ENCODE data around the gene LRRC8B. TPM values are rescaled to one million over a fixed set of nuclear protein-coding genes. Genes with fewer than 3 reads are reported as not detected.
A peak's percentile ranks its signal among the peaks of the same experiment; 100 is the strongest.

Gene LRRC8B
- polyA plus RNA-seq, 2 of the 4 experiments (the other 2 are of a cell fraction) = 3.2 to 10.3 TPM

GRCh38 chr1:89523572-89524368 lies 859 bp upstream of the LRRC8B start:
- no peaks in the 10 kb centered on the region for H3K9me3 ChIP-seq

More at GRCh38 chr1:89523572-89524368, 859 bp upstream of the LRRC8B start:
- peak; percentile 18 to 71 for DNase-seq (ENCODE audit: low read depth in 1 of 2, low spot score in 1 of 2)
- peak overlapping the region; percentile 93 to 95 for H3K27ac ChIP-seq
- ATAC-seq = peak; percentile 58 to 71
- 36% methylated on average over 18 of the region's 21 CpGs for WGBS (ENCODE audit: missing lambda C conversion rate)
- peak overlapping the region; percentile 99 for H3K4me3 ChIP-seq
- no peak for FAIRE-seq
- H3K4me1 ChIP-seq = peaks cover 10% of the 10 kb centered on the region; the same call in 1 of the 3 replicates
- TF ChIP-seq SMC3 (IDR thresholded peaks at IDR 0.05) (no peak), USF2 (IDR thresholded peaks at IDR 0.05) (0 out of 2 replicates have a peak, but pooled peaks have one; percentile 34), ATOH8 (CRISPR knock-in tag; IDR thresholded peaks at IDR 0.05; ENCODE audit: low read depth) (peak; percentile 90; the same call in 1 of the 2 replicates), ESRRA (IDR thresholded peaks at IDR 0.05; ENCODE audit: borderline replicate concordance, low read length) (no peak), KDM5A (IDR thresholded peaks at IDR 0.05) (no peak), CEBPB (IDR thresholded peaks at IDR 0.05) (no peak), HOXB13 (CRISPR knock-in tag; IDR thresholded peaks at IDR 0.05; ENCODE audit: low read depth) (peak; percentile 87), JUN (IDR thresholded peaks at IDR 0.05) (no peak), EHF (CRISPR knock-in tag; IDR thresholded peaks at IDR 0.05) (no peak), RARB (CRISPR knock-in tag; IDR thresholded peaks at IDR 0.05) (no peak), NFE2L2 (conservative IDR thresholded peaks at IDR 0.05; ENCODE audit: low read length) (no peak), TP53 (CRISPR knock-in tag; IDR thresholded peaks at IDR 0.05) (peak; percentile 85; the same call in 1 of the 2 replicates), POLR2A (IDR thresholded peaks at IDR 0.05; ENCODE audit: low read length) (no peak), HOXA7 (CRISPR knock-in tag; IDR thresholded peaks at IDR 0.05) (no peak), KDM1A (IDR thresholded peaks at IDR 0.05; ENCODE audit: low read depth) (no peak), ZNF302 (CRISPR knock-in tag; IDR thresholded peaks at IDR 0.05) (peak; percentile 72; the same call in 1 of the 2 replicates), CBX8 (IDR thresholded peaks at IDR 0.05) (no peak), RNF2 (IDR thresholded peaks at IDR 0.05; ENCODE audit: borderline replicate concordance, low read depth) (0 out of 2 replicates have a peak, but pooled peaks have one; percentile 14), CHD2 (IDR thresholded peaks at IDR 0.05; ENCODE audit: low read length, partially characterized antibody) (no peak), FOSB (CRISPR knock-in tag; IDR thresholded peaks at IDR 0.05) (no peak), POLR2AphosphoS2 (conservative IDR thresholded peaks at IDR 0.05; ENCODE audit: low read length) (no peak), SREBF2 (IDR thresholded peaks at IDR 0.05) (no peak), MAX (IDR thresholded peaks at IDR 0.05) (0 out of 2 replicates have a peak, but pooled peaks have one; percentile 98), NR3C1 (IDR thresholded peaks at IDR 0.05) (no peak), BHLHE40 (IDR thresholded peaks at IDR 0.05; ENCODE audit: low read depth, low read length) (no peak), GATA3 (IDR thresholded peaks at IDR 0.05; ENCODE audit: borderline replicate concordance) (no peak), MYC (IDR thresholded peaks at IDR 0.05; ENCODE audit: borderline replicate concordance, low read length) (no peak), ZC3H11A (IDR thresholded peaks at IDR 0.05) (no peak), EP300 (IDR thresholded peaks at IDR 0.05) (no peak), RFX5 (IDR thresholded peaks at IDR 0.05) (no peak), CTCF (IDR thresholded peaks at IDR 0.05) (no peak), MAFK (IDR thresholded peaks at IDR 0.05; ENCODE audit: partially characterized antibody) (no peak), CHD4 (IDR thresholded peaks at IDR 0.05; ENCODE audit: borderline replicate concordance) (no peak), PBX3 (IDR thresholded peaks at IDR 0.05) (no peak), FOXS1 (CRISPR knock-in tag; IDR thresholded peaks at IDR 0.05) (0 out of 2 replicates have a peak, but pooled peaks have one; percentile 48), EHMT2 (IDR thresholded peaks at IDR 0.05; ENCODE audit: low read depth) (no peak), RAD21 (conservative IDR thresholded peaks at IDR 0.05 in 1 of 2, IDR thresholded peaks at IDR 0.05 in 1 of 2) (no peak), HOXB5 (CRISPR knock-in tag; IDR thresholded peaks at IDR 0.05) (peak; percentile 75), MAZ (IDR thresholded peaks at IDR 0.05; ENCODE audit: borderline replicate concordance, low read depth, low read length) (no peak)
- peak overlapping the region; percentile 82 for H3K4me2 ChIP-seq
- CTCF ChIA-PET = no interaction called here
- POLR2A ChIA-PET = interaction anchor here (1.1 kb wide), 1 partner anchor 24 kb away, joined by 3 read pairs; no protein-coding TSS in a partner anchor

Data from A549 (cell line).